Stimulated activated naive B cell treated with anti-CD40 and anti-IgM and Interleukin-4, amounts not matched to agents 10 μg/mL and 1 μg/mL and 100 μg/mL, for 72 hours (primary cell): ENCODE results near the gene MTA1.
A peak's percentile ranks its signal among the peaks of the same experiment; 100 is the strongest.

ENCODE experiments used
- ATAC-seq, 2 donors: fragments of 150-1000 bp; cut with Tn5 transposase; replicated peaks; 2 replicates each; pipeline ENCODE4 v1.10.0; 2021; ENCODE audit warnings: moderate library complexity in 1 of 2
- DNase-seq: peaks from one replicate; pipeline ENCODE4 v3.0.0; 2021
- H3K27ac Mint-ChIP-seq: one replicate; pipeline ENCODE4 v1.8.0; 2022; ENCODE audit warnings: mild to moderate bottlenecking, mixed read lengths
- H3K27me3 Mint-ChIP-seq, 2 donors: one replicate each; pipeline ENCODE4 v1.8.0; 2022; ENCODE audit warnings: mixed read lengths in 2 of 2
- H3K36me3 Mint-ChIP-seq, 2 donors: one replicate each; pipeline ENCODE4 v1.8.0; 2022; ENCODE audit warnings: mixed read lengths in 2 of 2, mild to moderate bottlenecking in 1 of 2
- H3K4me1 Mint-ChIP-seq, 2 donors: one replicate each; pipeline ENCODE4 v1.8.0; 2022; ENCODE audit warnings: mixed read lengths in 2 of 2, mild to moderate bottlenecking in 1 of 2
- H3K4me3 Mint-ChIP-seq, 2 donors: one replicate each; pipeline ENCODE4 v1.8.0; 2022; ENCODE audit warnings: mild to moderate bottlenecking in 2 of 2, mixed read lengths in 2 of 2, moderate library complexity in 1 of 2
- H3K9me3 Mint-ChIP-seq, 2 donors: one replicate each; pipeline ENCODE4 v1.8.0; 2022; ENCODE audit warnings: mixed read lengths in 2 of 2, mild to moderate bottlenecking in 1 of 2

MTA1 gene

GRCh38 chr14:105469456-105470349, 50.1 kb downstream of the MTA1 start:
- DNase-seq (no peak), ATAC-seq (no peak)
- no peak overlapping the region for H3K4me3 Mint-ChIP-seq
- no peaks in the 10 kb centered on the region for H3K27me3 Mint-ChIP-seq
- H3K4me1 Mint-ChIP-seq = peaks cover 10 to 14% of the 10 kb centered on the region in 2 donors
- H3K9me3 Mint-ChIP-seq = no peaks in the 10 kb centered on the region
- H3K36me3 Mint-ChIP-seq = peaks cover 11 to 14% of the 10 kb centered on the region in 2 donors
- H3K27ac Mint-ChIP-seq = no peak overlapping the region

GRCh38 chr14:105470350-105471296, 51.0 kb downstream of the MTA1 start:
- Mint-ChIP-seq H3K27me3 (no peaks in the 10 kb centered on the region), H3K36me3 (peaks cover 8 to 11% of the 10 kb centered on the region in 2 donors), H3K9me3 (no peaks in the 10 kb centered on the region), H3K27ac (no peak overlapping the region), H3K4me1 (peaks cover 10 to 16% of the 10 kb centered on the region in 2 donors), H3K4me3 (no peak overlapping the region)
- DNase-seq (no peak), ATAC-seq (peak; percentile 16 to 19)

- peaks cover under 1% of the 10 kb centered on the region in 2 donors for H3K27me3 Mint-ChIP-seq
- peak in 1 of 2 donors; percentile 11 for ATAC-seq
- peaks cover 10 to 19% of the 10 kb centered on the region in 2 donors for H3K4me1 Mint-ChIP-seq
- H3K9me3 Mint-ChIP-seq = no peaks in the 10 kb centered on the region
- no peak overlapping the region for H3K27ac Mint-ChIP-seq
- DNase-seq = no peak
- no peak overlapping the region for H3K4me3 Mint-ChIP-seq
- H3K36me3 Mint-ChIP-seq = peaks cover 8 to 11% of the 10 kb centered on the region in 2 donors
Measured at GRCh38 chr14:105471297-105471821, 51.7 kb downstream of the MTA1 start.

GRCh38 chr14:105471823-105472485, 52.3 kb downstream of the MTA1 start:
- Mint-ChIP-seq H3K4me3 (no peak overlapping the region), H3K9me3 (no peaks in the 10 kb centered on the region), H3K27me3 (peaks cover 5 to 7% of the 10 kb centered on the region in 2 donors), H3K36me3 (peaks cover 7 to 11% of the 10 kb centered on the region in 2 donors), H3K27ac (no peak overlapping the region), H3K4me1 (peaks cover 11 to 19% of the 10 kb centered on the region in 2 donors)
- no peak for DNase-seq
- no peak for ATAC-seq

GRCh38 chr14:105472486-105472991, 52.9 kb downstream of the MTA1 start:
- H3K4me1 Mint-ChIP-seq = peaks cover 17 to 25% of the 10 kb centered on the region in 2 donors
- peaks cover 2 to 4% of the 10 kb centered on the region in 2 donors for H3K9me3 Mint-ChIP-seq
- peaks cover 10 to 13% of the 10 kb centered on the region in 2 donors for H3K27me3 Mint-ChIP-seq
- DNase-seq (no peak), ATAC-seq (no peak)
- H3K4me3 Mint-ChIP-seq = no peak overlapping the region
- peaks cover 10 to 14% of the 10 kb centered on the region in 2 donors for H3K36me3 Mint-ChIP-seq
- peak overlapping the region; percentile 65 for H3K27ac Mint-ChIP-seq

GRCh38 chr14:105473033-105473676, 53.5 kb downstream of the MTA1 start:
- no peak for DNase-seq
- H3K9me3 Mint-ChIP-seq = peaks cover 2 to 4% of the 10 kb centered on the region in 2 donors
- no peak for ATAC-seq
- peaks cover 12 to 16% of the 10 kb centered on the region in 2 donors for H3K27me3 Mint-ChIP-seq
- H3K4me3 Mint-ChIP-seq = peak overlapping the region; percentile 62 to 71
- H3K27ac Mint-ChIP-seq = no peak overlapping the region
- peaks cover 18 to 30% of the 10 kb centered on the region in 2 donors for H3K4me1 Mint-ChIP-seq
- peaks cover 7 to 14% of the 10 kb centered on the region in 2 donors for H3K36me3 Mint-ChIP-seq

- H3K4me1 Mint-ChIP-seq = peaks cover 18 to 30% of the 10 kb centered on the region in 2 donors
- peaks cover 12 to 16% of the 10 kb centered on the region in 2 donors for H3K27me3 Mint-ChIP-seq
- peak overlapping the region; percentile 66 to 71 for H3K4me3 Mint-ChIP-seq
- peaks cover 7 to 14% of the 10 kb centered on the region in 2 donors for H3K36me3 Mint-ChIP-seq
- DNase-seq (no peak), ATAC-seq (peak; percentile 58 to 61)
- H3K9me3 Mint-ChIP-seq = peaks cover 2 to 4% of the 10 kb centered on the region in 2 donors
- no peak overlapping the region for H3K27ac Mint-ChIP-seq
Measured at GRCh38 chr14:105473677-105474482, 54.3 kb downstream of the MTA1 start.

- DNase-seq (no peak), ATAC-seq (peak; percentile 33 to 41)
- H3K4me3 Mint-ChIP-seq = peak within 1 kb of the TSS; percentile 66 to 71
- peaks cover 6 to 9% of the 10 kb centered on the region in 2 donors for H3K36me3 Mint-ChIP-seq
- H3K27me3 Mint-ChIP-seq = peaks cover 14 to 17% of the 10 kb centered on the region in 2 donors
- H3K9me3 Mint-ChIP-seq = peaks cover 2 to 4% of the 10 kb centered on the region in 2 donors
- H3K27ac Mint-ChIP-seq = no peak within 1 kb of the TSS
- H3K4me1 Mint-ChIP-seq = peaks cover 20 to 35% of the 10 kb centered on the region in 2 donors
Measured at GRCh38 chr14:105474483-105475268, 55.0 kb downstream of the MTA1 start, which contains the start of gene CRIP2. TSS of gene CRIP2 (plus strand) at chr14:105474821. CDS start at chr14:105474863, 42 bp downstream.

- ATAC-seq (no peak), DNase-seq (no peak)
- H3K27me3 Mint-ChIP-seq = peaks cover 18 to 22% of the 10 kb centered on the region in 2 donors
- peaks cover 27 to 43% of the 10 kb centered on the region in 2 donors for H3K4me1 Mint-ChIP-seq
- peaks cover 2 to 4% of the 10 kb centered on the region in 2 donors for H3K9me3 Mint-ChIP-seq
- H3K4me3 Mint-ChIP-seq = peak overlapping the region; percentile 29 to 59
- no peak overlapping the region for H3K27ac Mint-ChIP-seq
- H3K36me3 Mint-ChIP-seq = peaks cover 4 to 6% of the 10 kb centered on the region in 2 donors
Measured at GRCh38 chr14:105475269-105476096, 55.9 kb downstream of the MTA1 start.

GRCh38 chr14:105476097-105476830, 56.6 kb downstream of the MTA1 start:
- peaks cover 33 to 50% of the 10 kb centered on the region in 2 donors for H3K4me1 Mint-ChIP-seq
- peaks cover 2 to 4% of the 10 kb centered on the region in 2 donors for H3K9me3 Mint-ChIP-seq
- no peak overlapping the region for H3K27ac Mint-ChIP-seq
- H3K4me3 Mint-ChIP-seq = peak overlapping the region; percentile 32 to 59
- ATAC-seq (no peak), DNase-seq (no peak)
- peaks cover 4 to 6% of the 10 kb centered on the region in 2 donors for H3K36me3 Mint-ChIP-seq
- H3K27me3 Mint-ChIP-seq = peaks cover 18 to 22% of the 10 kb centered on the region in 2 donors
